Tibial artery (tissue), 4 donors: Measurements from ENCODE around the gene RNF121.

Experiments
- DNase-seq, 2 donors: peaks; one replicate each; pipeline ENCODE4 v3.0.0-alpha.2; 2019
- H3K27ac ChIP-seq, 2 donors: fragments of 200-600 bp; sonication (generic) in 1 of 2; 1 replicate in 1 of 2; 2 replicates in 1 of 2; pipeline ENCODE4 v1.5.1; 2018 to 2019; ENCODE audit warnings: mild to moderate bottlenecking in 1 of 2
- H3K27me3 ChIP-seq, 2 donors: fragments of 200-600 bp; sonication (generic) in 1 of 2; one replicate each; pipeline versions ENCODE4 v1.5.1 to v1.6.0; 2016 to 2019
- H3K36me3 ChIP-seq, 3 donors: fragments of 200-600 bp; sonication (generic) in 2 of 3; one replicate each; pipeline ENCODE4 v1.5.1; 2016 to 2019; ENCODE audit warnings: mild to moderate bottlenecking in 2 of 3
- H3K4me1 ChIP-seq, 4 donors: fragments of 200-600 bp; sonication (generic) in 2 of 4; 1 replicate in 3 of 4; 2 replicates in 1 of 4; pipeline ENCODE4 v1.5.1; 2016 to 2019
- H3K4me3 ChIP-seq, 2 donors: fragments of 200-600 bp; sonication (generic) in 1 of 2; 1 replicate in 1 of 2; 2 replicates in 1 of 2; pipeline ENCODE4 v1.5.1; 2018 to 2019; ENCODE audit warnings: mild to moderate bottlenecking in 2 of 2
- H3K9me3 ChIP-seq, 3 donors: fragments of 200-600 bp; sonication (generic) in 1 of 3; one replicate each; pipeline ENCODE4 v1.5.1; 2016 to 2019
- intact Hi-C: fragments of 100-400 bp; cut with DNase I; formaldehyde crosslinking; loops from one replicate; pipeline ENCODE4 v1.15.0; 2023; ENCODE audit warnings: low total_unique reads
- TF ChIP-seq, protein P1 (sequence below), 2 experiments: fragments of 200-600 bp in 1 of 2; fragments of 450-650 bp in 1 of 2; IDR thresholded peaks; one replicate each; pipeline ENCODE4 v1.5.1; 2017 to 2019; ENCODE audit warnings: antibody characterized with exemption in 2 of 2, mild to moderate bottlenecking in 1 of 2, moderate library complexity in 1 of 2

RNF121 gene

GRCh38 chr11:71913756-71914526 is 14.9 kb upstream of the RNF121 start:
- DNase-seq, result no peak
- Histone ChIP-seq H3K27me3 (no peaks in the 10 kb centered on the region), H3K4me3 (no peak overlapping the region), H3K36me3 (peaks cover 46 to 83% (median 62%) of the 10 kb centered on the region in 3 donors), H3K9me3 (no peaks in the 10 kb centered on the region), H3K27ac (no peak overlapping the region), H3K4me1 (no peaks in the 10 kb centered on the region)
- intact Hi-C loops, result no loop called here
- TF ChIP-seq, protein P1, sequence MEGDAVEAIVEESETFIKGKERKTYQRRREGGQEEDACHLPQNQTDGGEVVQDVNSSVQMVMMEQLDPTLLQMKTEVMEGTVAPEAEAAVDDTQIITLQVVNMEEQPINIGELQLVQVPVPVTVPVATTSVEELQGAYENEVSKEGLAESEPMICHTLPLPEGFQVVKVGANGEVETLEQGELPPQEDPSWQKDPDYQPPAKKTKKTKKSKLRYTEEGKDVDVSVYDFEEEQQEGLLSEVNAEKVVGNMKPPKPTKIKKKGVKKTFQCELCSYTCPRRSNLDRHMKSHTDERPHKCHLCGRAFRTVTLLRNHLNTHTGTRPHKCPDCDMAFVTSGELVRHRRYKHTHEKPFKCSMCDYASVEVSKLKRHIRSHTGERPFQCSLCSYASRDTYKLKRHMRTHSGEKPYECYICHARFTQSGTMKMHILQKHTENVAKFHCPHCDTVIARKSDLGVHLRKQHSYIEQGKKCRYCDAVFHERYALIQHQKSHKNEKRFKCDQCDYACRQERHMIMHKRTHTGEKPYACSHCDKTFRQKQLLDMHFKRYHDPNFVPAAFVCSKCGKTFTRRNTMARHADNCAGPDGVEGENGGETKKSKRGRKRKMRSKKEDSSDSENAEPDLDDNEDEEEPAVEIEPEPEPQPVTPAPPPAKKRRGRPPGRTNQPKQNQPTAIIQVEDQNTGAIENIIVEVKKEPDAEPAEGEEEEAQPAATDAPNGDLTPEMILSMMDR (IDR thresholded peaks at IDR 0.05), result no peak

- H3K36me3 ChIP-seq, result peaks cover 46 to 84% (median 62%) of the 10 kb centered on the region in 3 donors
Observed at GRCh38 chr11:71914617-71915189, 14.1 kb upstream of the RNF121 start.

GRCh38 chr11:71917646-71918140 is 11.2 kb upstream of the RNF121 start:
- Histone ChIP-seq H3K9me3 (no peaks in the 10 kb centered on the region), H3K27me3 (no peaks in the 10 kb centered on the region), H3K27ac (no peak overlapping the region), H3K36me3 (peaks cover 48 to 64% (median 54%) of the 10 kb centered on the region in 3 donors), H3K4me3 (no peak overlapping the region), H3K4me1 (no peaks in the 10 kb centered on the region)
- TF ChIP-seq, protein P1 (IDR thresholded peaks at IDR 0.05), result no peak
- DNase-seq, result no peak
- intact Hi-C loops, result no loop called here

More at GRCh38 chr11:71914617-71915189, 14.1 kb upstream of the RNF121 start:
- H3K27ac ChIP-seq, result no peak overlapping the region
- intact Hi-C loops, result no loop called here
- no peaks in the 10 kb centered on the region for H3K4me1 ChIP-seq
- no peak for DNase-seq
- TF ChIP-seq, protein P1 (IDR thresholded peaks at IDR 0.05), result no peak
- H3K27me3 ChIP-seq, result no peaks in the 10 kb centered on the region
- no peak overlapping the region for H3K4me3 ChIP-seq
- no peaks in the 10 kb centered on the region for H3K9me3 ChIP-seq

- peaks cover 0 to 10% (median 0%) of the 10 kb centered on the region in 3 donors for H3K36me3 ChIP-seq
- DNase-seq, result peak; percentile 56 to 77
- H3K9me3 ChIP-seq, result no peaks in the 10 kb centered on the region
- H3K4me3 ChIP-seq, result peak within 1 kb of the TSS; percentile 74 to 92
- H3K27ac ChIP-seq, result peak within 1 kb of the TSS; percentile 88 to 90
- intact Hi-C loops, result no loop called here
- peaks cover 0 to 43% (median 40%) of the 10 kb centered on the region in 4 donors for H3K4me1 ChIP-seq
- TF ChIP-seq, protein P1 (IDR thresholded peaks at IDR 0.05), result no peak
- H3K27me3 ChIP-seq, result no peaks in the 10 kb centered on the region
Observed at GRCh38 chr11:71927820-71928736, 768 bp upstream of the RNF121 start, which contains the start of gene XNDC1N. TSS of gene XNDC1N (minus strand) at chr11:71928594. CDS start at chr11:71923353, 5,241 bp downstream.

DNA sequence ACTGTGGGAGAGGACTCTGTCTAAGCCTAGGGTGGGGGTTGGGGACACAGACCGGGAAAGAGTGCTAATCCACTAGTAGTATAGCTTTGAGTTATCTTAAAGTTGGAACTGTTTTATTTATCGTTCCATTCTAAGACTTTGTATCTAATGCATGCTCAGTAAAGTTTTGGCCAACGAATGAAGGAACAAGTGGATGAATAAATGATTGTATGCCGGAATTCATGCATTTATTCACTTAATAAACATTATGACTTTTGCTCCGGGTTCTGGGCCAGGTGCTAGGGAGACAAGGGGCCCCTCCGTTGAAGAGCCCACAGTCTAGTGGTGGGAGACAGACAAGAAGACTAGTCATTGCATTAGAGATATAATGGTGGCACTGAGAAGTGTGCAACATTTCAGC is 645 bp downstream of the RNF121 start:
- H3K27ac ChIP-seq, result peak overlapping the region; percentile 88 to 90
- peak overlapping the region; percentile 74 to 92 for H3K4me3 ChIP-seq
- intact Hi-C loops, result no loop called here
- H3K9me3 ChIP-seq, result no peaks in the 10 kb centered on the region
- H3K27me3 ChIP-seq, result no peaks in the 10 kb centered on the region
- TF ChIP-seq, protein P1 (IDR thresholded peaks at IDR 0.05), result no peak
- H3K4me1 ChIP-seq, result peaks cover 0 to 56% (median 49%) of the 10 kb centered on the region in 4 donors
- no peak for DNase-seq
- H3K36me3 ChIP-seq, result peaks cover 0 to 10% (median 0%) of the 10 kb centered on the region in 3 donors
